GF-D8 (cell line): Measurements from ENCODE around the gene ODAD3.
"Not testable (repeated sequence)": the region's sequence is repeated elsewhere in the genome, so short reads cannot be mapped to it uniquely, and the experiment has no call there.

ENCODE experiments used
- DNase-seq: peaks from one replicate; lab custom pipeline; 2025; lab: John Stamatoyannopoulos, UW

The ODAD3 gene

GRCh38 chr19:11435057-11435832 is at the start of gene ODAD3, which contains the start of gene PRKCSH:
Gene ODAD3 (minus strand): TSS chr19:11435121. CDS start chr19:11435016, 105 bp downstream.
Gene PRKCSH (plus strand): TSS chr19:11435635. CDS start chr19:11436118, 483 bp downstream.
- peak; percentile 99 for DNase-seq

DNA sequence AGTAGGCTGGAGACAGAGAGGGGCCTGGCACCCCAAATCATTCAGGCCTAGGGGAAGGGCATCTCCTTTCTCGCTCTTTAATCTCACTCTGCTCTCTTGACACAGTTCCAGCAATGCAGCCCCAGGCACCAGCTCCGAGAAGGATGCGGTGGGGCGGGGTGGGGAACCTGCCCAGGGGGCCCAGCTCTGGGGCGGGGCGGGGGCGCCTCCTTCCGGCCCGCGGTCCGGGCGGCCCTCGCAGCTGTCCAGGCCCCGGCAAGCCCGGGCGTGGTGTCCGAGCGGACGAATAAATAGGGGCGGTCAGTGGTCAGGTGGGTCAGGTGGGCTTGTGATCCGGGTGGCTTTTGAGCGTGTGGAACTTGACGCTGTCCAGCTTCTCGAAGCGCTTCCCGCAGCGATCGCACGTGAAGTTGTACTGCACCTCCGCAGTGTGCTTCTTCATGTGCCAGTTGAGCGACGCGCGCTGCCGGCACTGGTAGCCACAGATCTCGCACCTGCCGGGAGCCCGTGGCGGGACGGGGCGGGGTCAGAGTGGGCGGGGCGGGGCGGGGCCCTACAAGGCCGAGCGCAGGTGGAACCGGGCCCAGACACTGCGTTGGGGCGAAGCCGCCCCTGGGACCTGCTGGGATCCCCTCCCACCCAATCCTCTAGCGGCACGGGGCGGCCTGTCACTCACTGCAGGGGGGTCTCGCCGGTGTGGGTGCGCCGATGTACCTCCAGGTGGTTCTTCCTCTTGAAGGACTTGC is 48.6 kb upstream of the ODAD3 start:
- DNase-seq = no peak

DNA sequence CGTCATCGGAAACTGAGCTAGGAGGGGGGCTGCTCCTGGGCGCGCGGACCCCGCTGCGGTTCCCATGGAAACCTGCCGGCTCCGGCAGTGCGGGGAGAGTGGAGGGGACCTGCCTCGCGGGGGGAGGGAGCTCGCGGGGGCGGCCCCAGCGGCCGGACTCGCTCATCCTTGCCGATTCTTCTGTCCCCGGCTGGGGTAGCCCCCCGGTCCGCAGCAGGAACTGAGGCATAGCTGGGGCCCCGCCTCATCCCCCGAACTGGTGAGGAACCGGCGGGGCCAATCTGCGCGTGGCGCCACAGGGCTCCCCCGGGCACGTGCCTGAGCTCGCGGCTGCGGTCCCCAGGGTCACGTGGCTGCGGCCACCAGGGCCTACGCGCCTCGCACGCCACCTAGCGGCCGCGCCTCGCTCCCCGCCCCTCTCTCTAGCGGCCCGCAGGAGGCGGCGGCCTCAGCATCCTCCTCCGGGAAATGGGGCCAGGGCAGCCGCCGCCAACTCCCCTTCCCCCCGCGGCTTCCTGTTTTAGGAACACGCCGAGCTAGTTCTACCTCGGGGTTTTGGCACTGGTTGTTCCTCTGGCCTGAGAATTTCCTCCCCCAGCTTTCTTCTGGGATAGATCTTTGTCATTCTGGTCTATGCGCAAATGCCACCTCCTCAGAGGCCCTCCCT is 47.6 kb upstream of the ODAD3 start:
- peak; percentile 71 for DNase-seq

GRCh38 chr19:11481534-11482383 is 46.8 kb upstream of the ODAD3 start:
- DNase-seq = peak; percentile 69

DNA sequence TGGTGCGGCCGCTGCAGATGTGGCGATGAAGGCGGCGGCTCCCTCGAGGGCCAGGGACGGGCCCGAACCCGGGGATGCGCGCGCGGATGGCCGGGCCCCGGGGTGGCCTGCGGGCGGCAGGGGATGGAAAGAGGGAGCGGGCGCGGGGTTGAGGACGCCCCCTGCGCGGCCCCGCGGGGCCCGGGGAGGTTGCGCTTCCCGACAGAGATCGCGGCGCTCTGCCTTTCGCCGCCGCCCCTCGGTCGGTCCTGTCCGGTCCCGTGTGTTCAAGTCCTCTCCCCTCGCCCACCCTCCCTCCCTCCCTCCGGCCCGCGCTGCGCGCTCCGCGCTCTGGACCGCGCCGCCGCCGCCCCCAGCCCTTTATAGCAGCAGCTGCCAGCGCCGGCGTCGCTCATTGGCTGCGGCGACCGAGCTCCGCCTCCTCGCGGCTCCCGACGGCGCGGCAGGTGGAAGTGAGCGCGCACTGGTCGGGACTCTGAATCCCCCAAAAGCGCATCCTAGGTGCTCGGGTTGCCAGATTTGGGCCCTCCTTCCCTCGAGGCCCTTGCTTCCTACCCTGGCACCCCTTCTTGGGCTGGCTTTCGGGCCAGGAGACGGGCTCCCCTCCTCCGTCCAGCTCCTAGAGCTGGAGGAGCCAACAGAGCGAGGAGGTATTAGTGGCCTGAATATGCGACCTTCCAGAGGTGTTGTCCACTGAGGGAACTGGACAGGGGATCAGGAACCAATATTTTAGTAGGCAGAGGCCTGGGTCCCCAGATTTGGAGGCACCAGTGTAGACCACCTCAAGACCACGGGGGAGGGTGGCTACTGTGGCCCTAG is 46.0 kb upstream of the ODAD3 start, which contains the start of gene ELAVL3:
Gene ELAVL3 (minus strand): TSS at position 332 of the 819 bp plus-strand sequence. CDS start 438 bp downstream, outside the sequence.
- DNase-seq = no peak

DNA sequence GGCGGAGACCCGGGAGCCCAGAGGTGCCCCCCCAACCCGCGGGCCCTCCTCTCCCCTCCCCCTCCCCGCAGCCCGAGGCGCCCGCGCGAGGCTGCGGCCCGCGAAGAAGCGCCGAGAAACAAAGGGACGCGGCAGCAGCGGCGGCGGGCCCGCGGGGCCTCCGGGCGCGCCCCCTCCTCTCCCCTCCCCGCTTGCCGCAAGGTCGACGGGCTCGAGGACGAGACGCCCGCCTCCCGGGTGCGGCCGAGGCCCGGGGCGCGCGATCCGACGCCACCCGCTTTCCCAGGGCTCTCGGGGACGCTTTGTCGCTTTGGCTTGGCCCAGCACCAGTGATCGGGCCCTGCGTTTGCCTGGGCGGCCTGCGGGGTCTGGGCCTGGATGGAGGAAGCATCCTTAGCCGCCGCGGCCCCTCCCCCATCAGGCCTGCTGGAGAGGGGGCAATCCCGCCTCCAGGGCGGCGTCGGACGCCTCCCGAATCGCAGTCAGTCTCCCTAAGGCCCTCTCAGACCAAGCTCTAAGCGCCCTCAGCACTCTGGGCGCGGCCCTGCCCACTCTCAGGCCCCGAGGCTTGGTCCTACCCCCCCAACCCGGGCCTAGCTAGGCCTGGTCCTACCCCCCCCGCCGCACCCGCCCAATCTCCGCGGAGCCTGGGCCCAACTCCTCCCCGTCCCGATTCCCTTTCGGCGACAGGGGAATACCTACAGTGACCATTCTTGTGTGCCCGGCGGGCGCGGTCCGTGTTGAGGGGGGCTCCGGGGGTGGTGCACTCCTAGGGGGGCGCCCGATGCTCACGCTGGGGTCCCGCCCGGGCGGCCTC is 45.2 kb upstream of the ODAD3 start:
- no peak for DNase-seq

DNA sequence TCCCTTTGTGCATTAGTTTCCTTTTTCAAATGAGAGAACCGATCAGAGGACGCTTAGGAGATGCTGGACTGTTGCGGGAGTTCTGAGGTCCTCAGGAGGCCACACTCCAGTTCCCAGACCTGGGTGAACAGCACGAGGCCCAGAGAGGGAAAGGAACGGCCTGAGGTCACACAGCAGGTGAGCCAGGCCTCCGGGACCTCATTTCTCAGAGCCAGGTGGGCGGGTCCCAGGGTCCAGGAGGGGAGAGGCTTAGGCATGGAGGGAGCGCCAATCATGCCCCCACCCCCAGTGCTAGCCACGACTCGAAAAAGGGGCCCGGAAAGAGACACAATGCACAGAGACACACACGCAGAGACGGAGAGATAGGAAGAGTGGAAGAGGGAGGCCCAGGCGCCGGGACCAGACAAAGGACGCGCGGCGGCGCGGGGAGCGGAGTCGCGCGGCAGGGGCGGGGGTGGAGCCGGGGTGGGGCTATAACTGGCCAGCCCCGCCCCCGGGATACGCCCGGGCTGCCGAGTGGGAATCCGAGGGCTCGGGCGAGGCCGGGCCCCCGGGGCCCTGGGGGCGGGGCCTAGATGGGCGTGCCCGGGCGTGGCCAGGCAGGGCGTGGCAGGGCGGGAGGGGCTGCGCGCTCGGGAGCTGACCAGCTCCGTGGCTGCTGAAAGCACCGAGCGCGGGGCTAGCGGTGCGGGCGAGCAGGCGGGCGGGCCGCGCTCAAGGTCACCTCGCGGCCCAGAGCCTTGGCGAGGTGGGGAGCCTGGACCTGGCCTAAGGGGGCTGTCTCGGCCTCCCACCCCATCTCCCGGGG is 44.4 kb upstream of the ODAD3 start:
- no peak for DNase-seq

- DNase-seq = no peak
Observed at GRCh38 chr19:11478167-11479089, 43.5 kb upstream of the ODAD3 start.

GRCh38 chr19:11475861-11476260 is 40.9 kb upstream of the ODAD3 start:
- DNase-seq = no peak

- DNase-seq = not testable (repeated sequence)
Observed at GRCh38 chr19:11475343-11475742, 40.4 kb upstream of the ODAD3 start.

DNA sequence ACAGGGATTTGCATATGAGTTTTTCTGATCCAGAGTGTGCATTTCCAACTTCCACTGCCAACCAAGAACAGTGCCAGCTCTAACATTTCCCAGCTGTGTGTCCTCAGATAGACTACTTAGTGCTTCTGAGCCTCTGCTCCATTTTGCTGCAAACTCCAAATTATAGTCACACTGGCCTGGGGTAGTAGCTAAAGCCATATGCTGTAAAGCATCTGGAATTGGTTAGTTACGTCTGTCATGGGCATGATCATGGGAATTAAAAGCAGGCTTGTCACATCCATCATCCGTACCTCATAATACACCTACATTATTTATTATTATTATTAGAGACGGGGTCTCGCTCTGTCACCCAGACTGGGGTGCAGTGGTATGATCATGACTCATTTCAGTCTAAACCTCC is 38.8 kb upstream of the ODAD3 start:
- no peak for DNase-seq

DNA sequence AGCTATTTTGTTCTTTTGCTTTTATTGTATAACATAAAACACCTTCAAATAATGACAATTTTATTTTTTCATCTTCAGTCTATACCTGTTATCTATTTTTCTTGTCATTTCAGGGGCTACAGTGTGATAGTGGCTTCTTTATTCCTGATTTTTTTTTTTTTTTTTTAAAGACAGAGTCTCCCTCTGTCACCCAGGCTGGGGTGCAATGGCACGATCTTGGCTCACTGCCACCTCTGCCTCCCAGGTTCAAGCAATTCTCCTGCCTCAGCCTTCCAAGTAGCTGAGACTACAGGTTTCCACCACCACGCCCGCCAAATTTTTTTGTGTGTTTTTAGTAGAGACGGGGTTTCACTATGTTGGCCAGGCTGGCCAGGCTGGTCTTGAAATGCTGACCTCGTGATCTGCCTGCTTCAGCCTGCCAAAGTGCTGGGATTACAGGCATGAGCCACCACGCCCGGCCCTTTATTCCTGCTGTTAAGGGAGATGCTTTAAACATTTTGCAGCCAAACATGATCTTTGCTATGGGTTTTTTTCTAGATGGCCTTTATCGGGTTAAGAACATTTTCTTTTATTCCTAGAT is 33.4 kb upstream of the ODAD3 start:
- DNase-seq = not testable (repeated sequence)

- DNase-seq = no peak
Observed at GRCh38 chr19:11465600-11465999, 30.7 kb upstream of the ODAD3 start.

GRCh38 chr19:11464333-11465265 is 29.7 kb upstream of the ODAD3 start:
- DNase-seq = no peak

- no peak for DNase-seq
Observed at GRCh38 chr19:11463391-11463790, 28.5 kb upstream of the ODAD3 start.

- no peak for DNase-seq
Observed at GRCh38 chr19:11461453-11461852, 26.5 kb upstream of the ODAD3 start.
